ENCODE data around the gene SIRT2. TPM values are rescaled to one million over a fixed set of nuclear protein-coding genes. Genes with fewer than 3 reads are reported as not detected.
A peak's percentile ranks its signal among the peaks of the same experiment; 100 is the strongest.

The SIRT2 gene
- polyA plus RNA-seq, 1 donor (not counting 4 experiments of a cell fraction or from before 2014, with no cell fraction given) = 46.6 TPM

DNA sequence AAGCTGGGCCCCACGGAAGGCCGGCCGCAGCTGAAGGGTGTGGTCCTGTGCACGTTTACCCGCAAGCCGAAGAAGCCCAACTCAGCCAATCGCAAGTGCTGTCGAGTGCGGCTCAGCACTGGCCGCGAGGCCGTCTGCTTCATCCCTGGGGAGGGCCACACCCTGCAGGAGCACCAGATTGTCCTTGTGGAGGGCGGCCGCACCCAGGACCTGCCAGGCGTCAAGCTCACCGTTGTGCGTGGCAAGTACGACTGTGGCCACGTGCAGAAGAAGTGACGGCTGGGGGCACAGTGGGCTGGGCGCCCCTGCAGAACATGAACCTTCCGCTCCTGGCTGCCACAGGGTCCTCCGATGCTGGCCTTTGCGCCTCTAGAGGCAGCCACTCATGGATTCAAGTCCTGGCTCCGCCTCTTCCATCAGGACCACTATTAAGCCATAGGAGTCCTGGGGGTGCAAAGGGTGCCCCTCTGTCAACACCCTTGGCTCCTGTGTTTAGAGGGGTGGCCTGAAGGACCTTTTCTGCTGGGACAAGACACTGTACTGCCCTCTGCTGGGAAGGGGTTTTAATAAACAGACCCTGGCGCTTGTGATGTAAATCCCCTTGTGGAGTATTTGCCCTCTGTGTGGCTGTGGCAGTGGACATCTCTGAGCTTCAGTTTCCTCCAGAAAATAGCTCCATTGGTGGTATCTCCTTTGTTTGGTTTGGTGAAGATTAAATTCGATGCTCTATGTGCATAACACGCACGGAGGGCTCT lies 33.2 kb upstream of the SIRT2 start:
- no peaks in the 10 kb centered on the region for H3K27me3 ChIP-seq (ENCODE audit: control insufficient read depth, extremely low read depth, insufficient read depth, low read length)
- H3K4me1 ChIP-seq (ENCODE audit: control insufficient read depth, extremely low read depth, insufficient read depth, low read length) = peaks cover 15% of the 10 kb centered on the region
- peak overlapping the region; percentile 77 for H3K4me2 ChIP-seq (ENCODE audit: control insufficient read depth, extremely low read depth, insufficient read depth, low read depth, low read length)
- no peaks in the 10 kb centered on the region for H3K9me1 ChIP-seq (ENCODE audit: control insufficient read depth, extremely low read depth, insufficient read depth, low read length)
- H3K79me2 ChIP-seq (ENCODE audit: control insufficient read depth, insufficient read depth, low read length) = peaks cover 43% of the 10 kb centered on the region
- no peak overlapping the region for H3K9ac ChIP-seq (ENCODE audit: control insufficient read depth, extremely low read depth, insufficient read depth, low read length)
- dilution Hi-C loops (cut with MboI; ENCODE audit: extremely low pct_ligation_motif_present, low sequenced_read_pairs) = no loop called here
- peaks cover 5 to 8% of the 10 kb centered on the region in 2 experiments for H3K36me3 ChIP-seq (ENCODE audit: control insufficient read depth in 2 of 2, extremely low read depth in 1 of 2, insufficient read depth in 2 of 2, low read length in 2 of 2)
- H3K9me3 ChIP-seq (ENCODE audit: control insufficient read depth, low read depth, low read length) = no peaks in the 10 kb centered on the region
- no peak overlapping the region for H2AFZ ChIP-seq (ENCODE audit: control insufficient read depth, low read length)
- TF ChIP-seq EZH2 (IDR thresholded peaks at IDR 0.05; ENCODE audit: low read length) = no peak
- TF ChIP-seq CTCF (optimal IDR thresholded peaks at IDR 0.05 in 1 of 3, IDR thresholded peaks at IDR 0.05 in 1 of 3, conservative IDR thresholded peaks at IDR 0.05 in 1 of 3; ENCODE audit: extremely low read depth in 1 of 3, insufficient read depth in 2 of 3, low read length in 3 of 3) = peak; percentile 27 to 48 (median 34)
- DNase-seq (ENCODE audit: low read depth, low spot score) (no peak), FAIRE-seq (no peak)
- no peak overlapping the region for H3K27ac ChIP-seq (ENCODE audit: control insufficient read depth, insufficient read depth, low read length)
- no peak overlapping the region for H3K4me3 ChIP-seq (ENCODE audit: control insufficient read depth in 2 of 3, extremely low read depth in 1 of 3, insufficient read depth in 2 of 3, low read depth in 1 of 3, low read length in 3 of 3)
- H4K20me1 ChIP-seq (ENCODE audit: control insufficient read depth, extremely low read depth, insufficient read depth, low read length) = no peaks in the 10 kb centered on the region

DNA sequence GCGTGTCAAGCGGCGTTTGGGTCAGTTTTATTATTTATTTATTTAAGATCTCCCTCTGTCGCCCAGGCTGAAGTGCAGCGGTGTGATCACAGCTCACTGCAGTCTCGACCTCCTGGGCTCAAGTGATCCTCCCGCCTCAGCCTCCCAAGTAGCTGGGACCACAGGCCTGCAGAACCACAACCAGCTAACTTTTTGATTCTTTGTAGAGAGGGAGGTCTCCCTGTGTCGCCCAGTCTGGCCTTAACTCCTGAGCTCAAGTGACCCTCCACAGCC lies 32.0 kb upstream of the SIRT2 start:
- no peaks in the 10 kb centered on the region for H3K9me1 ChIP-seq (ENCODE audit: control insufficient read depth, extremely low read depth, insufficient read depth, low read length)
- H3K79me2 ChIP-seq (ENCODE audit: control insufficient read depth, insufficient read depth, low read length) = peaks cover 43% of the 10 kb centered on the region
- no peak overlapping the region for H2AFZ ChIP-seq (ENCODE audit: control insufficient read depth, low read length)
- FAIRE-seq (no peak), DNase-seq (ENCODE audit: low read depth, low spot score) (no peak)
- peak overlapping the region; percentile 98 for H3K27ac ChIP-seq (ENCODE audit: control insufficient read depth, insufficient read depth, low read length)
- no peaks in the 10 kb centered on the region for H4K20me1 ChIP-seq (ENCODE audit: control insufficient read depth, extremely low read depth, insufficient read depth, low read length)
- peak overlapping the region; percentile 96 for H3K9ac ChIP-seq (ENCODE audit: control insufficient read depth, extremely low read depth, insufficient read depth, low read length)
- H3K4me2 ChIP-seq (ENCODE audit: control insufficient read depth, extremely low read depth, insufficient read depth, low read depth, low read length) = peak overlapping the region; percentile 77
- TF ChIP-seq EZH2 (IDR thresholded peaks at IDR 0.05; ENCODE audit: low read length) = no peak
- TF ChIP-seq CTCF (optimal IDR thresholded peaks at IDR 0.05 in 1 of 3, IDR thresholded peaks at IDR 0.05 in 1 of 3, conservative IDR thresholded peaks at IDR 0.05 in 1 of 3; ENCODE audit: extremely low read depth in 1 of 3, insufficient read depth in 2 of 3, low read length in 3 of 3) = no peak
- peaks cover 5 to 8% of the 10 kb centered on the region in 2 experiments for H3K36me3 ChIP-seq (ENCODE audit: control insufficient read depth in 2 of 2, extremely low read depth in 1 of 2, insufficient read depth in 2 of 2, low read length in 2 of 2)
- peaks cover 15% of the 10 kb centered on the region for H3K4me1 ChIP-seq (ENCODE audit: control insufficient read depth, extremely low read depth, insufficient read depth, low read length)
- H3K9me3 ChIP-seq (ENCODE audit: control insufficient read depth, low read depth, low read length) = no peaks in the 10 kb centered on the region
- dilution Hi-C loops (cut with MboI; ENCODE audit: extremely low pct_ligation_motif_present, low sequenced_read_pairs) = no loop called here
- no peaks in the 10 kb centered on the region for H3K27me3 ChIP-seq (ENCODE audit: control insufficient read depth, extremely low read depth, insufficient read depth, low read length)
- H3K4me3 ChIP-seq (ENCODE audit: control insufficient read depth in 2 of 3, extremely low read depth in 1 of 3, insufficient read depth in 2 of 3, low read depth in 1 of 3, low read length in 3 of 3) = peak overlapping the region; percentile 80 to 83 (median 81)
